Body of pancreas (tissue), 4 donors: Measurements from ENCODE around the gene FBL. TPM values are rescaled to one million over a fixed set of nuclear protein-coding genes. Genes with fewer than 3 reads are reported as not detected.

ENCODE experiments used
- ATAC-seq: fragments of 150-250 bp; one replicate; pipeline ENCODE4 v1.9.1; 2016
- DNase-seq, 4 donors: peaks; one replicate each; pipeline ENCODE4 v3.0.0-alpha.2; 2019
- H3K27ac ChIP-seq, 4 donors: fragments of 200-600 bp; sonication (generic); 1 replicate in 3 of 4; 2 replicates in 1 of 4; pipeline versions ENCODE4 v1.5.1 to v1.6.1; 2016 to 2019; ENCODE audit warnings: mild to moderate bottlenecking in 1 of 4, mixed read lengths in 1 of 4, moderate library complexity in 1 of 4
- H3K27me3 ChIP-seq, 2 donors: fragments of 200-600 bp; sonication (generic); one replicate each; pipeline ENCODE4 v1.6.0; 2016; ENCODE audit warnings: mild to moderate bottlenecking in 1 of 2
- H3K36me3 ChIP-seq, 2 donors: fragments of 200-600 bp; sonication (generic); replicated peaks in 1 of 2; 2 replicates each; pipeline ENCODE4 v1.5.1; 2016; ENCODE audit warnings: low read depth in 2 of 2; ENCODE audit not compliant: insufficient read depth in 1 of 2
- H3K4me1 ChIP-seq: fragments of 200-600 bp; sonication (generic); one replicate; pipeline ENCODE4 v1.6.0; 2016
- H3K4me3 ChIP-seq, 2 donors: fragments of 200-600 bp; sonication (generic); 1 replicate in 1 of 2; 2 replicates in 1 of 2; pipeline ENCODE4 v1.5.1; 2016 to 2019
- H3K9me3 ChIP-seq, 3 donors: fragments of 200-600 bp; sonication (generic); 1 replicate in 2 of 3; 2 replicates in 1 of 3; pipeline ENCODE4 v1.5.1; 2016
- POLR2A ChIP-seq, 3 donors: fragments of 450-650 bp; IDR thresholded peaks; one replicate each; pipeline ENCODE4 v1.6.1; 2016; ENCODE audit warnings: antibody characterized with exemption in 3 of 3, mild to moderate bottlenecking in 2 of 3
- intact Hi-C: fragments of 100-400 bp; cut with DNase I; formaldehyde crosslinking; loops from one replicate; pipeline ENCODE4 v1.15.1; 2023
- microRNA-seq, 2 donors: library from miRNA; unstranded; fragments of <30 nt; microRNA quantifications; one replicate each; pipeline ENCODE4, GENCODE V29; 2016; ENCODE audit warnings: borderline number of aligned reads in 2 of 2, borderline replicate concordance in 2 of 2
- small RNA-seq: library from RNA; depleted of rRNA; stranded (forward); fragments of <200 nt; gene quantifications from one replicate; pipeline ENCODE3, GENCODE V24; 2016
- total RNA-seq, 2 donors: library from RNA; depleted of rRNA; stranded (reverse); fragments of >200 nt; gene quantifications; one replicate each; pipeline ENCODE4 v1.1.0, GENCODE V29; 2016
- TF ChIP-seq, protein P1 (sequence below), 7 experiments: fragments of 450-650 bp in 4 of 7; fragments of 200-600 bp in 3 of 7; sonication (generic) in 3 of 7; IDR thresholded peaks; one replicate each; pipeline ENCODE4 v1.5.1; 2016 to 2019; ENCODE audit warnings: antibody characterized with exemption in 7 of 7

FBL gene
- total RNA-seq, 2 donors from 2014 or later, result 90.3 to 118 TPM

DNA sequence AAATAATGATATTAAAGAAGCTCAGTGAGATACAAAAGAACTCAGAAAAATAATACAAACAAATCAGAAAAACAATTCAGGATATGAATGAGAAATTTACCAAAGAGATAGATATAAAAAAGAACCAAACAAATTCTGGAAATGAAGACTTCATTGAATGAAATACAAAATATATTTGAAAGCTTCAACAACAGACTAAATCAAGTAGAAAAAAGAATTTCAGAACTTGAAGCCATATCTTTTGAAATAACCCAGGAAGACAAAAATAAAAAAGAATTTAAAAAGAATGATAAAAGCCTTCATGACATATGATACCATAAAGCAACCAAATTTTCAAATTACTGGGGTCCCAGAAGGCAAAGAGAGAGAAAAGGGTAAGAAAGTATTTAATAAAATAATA lies 57.9 kb downstream of the FBL start:
- no peak overlapping the region for H3K27ac ChIP-seq
- no peak for TF ChIP-seq POLR2A (IDR thresholded peaks at IDR 0.05)
- TF ChIP-seq, protein P1, sequence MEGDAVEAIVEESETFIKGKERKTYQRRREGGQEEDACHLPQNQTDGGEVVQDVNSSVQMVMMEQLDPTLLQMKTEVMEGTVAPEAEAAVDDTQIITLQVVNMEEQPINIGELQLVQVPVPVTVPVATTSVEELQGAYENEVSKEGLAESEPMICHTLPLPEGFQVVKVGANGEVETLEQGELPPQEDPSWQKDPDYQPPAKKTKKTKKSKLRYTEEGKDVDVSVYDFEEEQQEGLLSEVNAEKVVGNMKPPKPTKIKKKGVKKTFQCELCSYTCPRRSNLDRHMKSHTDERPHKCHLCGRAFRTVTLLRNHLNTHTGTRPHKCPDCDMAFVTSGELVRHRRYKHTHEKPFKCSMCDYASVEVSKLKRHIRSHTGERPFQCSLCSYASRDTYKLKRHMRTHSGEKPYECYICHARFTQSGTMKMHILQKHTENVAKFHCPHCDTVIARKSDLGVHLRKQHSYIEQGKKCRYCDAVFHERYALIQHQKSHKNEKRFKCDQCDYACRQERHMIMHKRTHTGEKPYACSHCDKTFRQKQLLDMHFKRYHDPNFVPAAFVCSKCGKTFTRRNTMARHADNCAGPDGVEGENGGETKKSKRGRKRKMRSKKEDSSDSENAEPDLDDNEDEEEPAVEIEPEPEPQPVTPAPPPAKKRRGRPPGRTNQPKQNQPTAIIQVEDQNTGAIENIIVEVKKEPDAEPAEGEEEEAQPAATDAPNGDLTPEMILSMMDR (IDR thresholded peaks at IDR 0.05), result no peak
- no peaks in the 10 kb centered on the region for H3K36me3 ChIP-seq
- no peaks in the 10 kb centered on the region for H3K4me1 ChIP-seq
- intact Hi-C loops, result no loop called here
- DNase-seq (no peak), ATAC-seq (no peak)
- no peak overlapping the region for H3K4me3 ChIP-seq
- no peaks in the 10 kb centered on the region for H3K27me3 ChIP-seq
- no peaks in the 10 kb centered on the region for H3K9me3 ChIP-seq

Small RNA genes within 50 kb of the gene (microRNA-seq; reads per million reads assigned to microRNA genes)
- 0 reads per million in 2 donors for gene MIR6719

Small RNA genes within 50 kb of the gene (small RNA-seq; reads per million reads assigned to genes)
- gene MIR6719, result not detected

Other genes starting within 250 kb of the FBL start
- gene LGALS13, start 243.9 kb downstream of the FBL start, total RNA-seq, result not detected
- not detected for gene LGALS16, start 190.5 kb downstream of the FBL start, total RNA-seq
- not detected for gene LGALS14, start 141.9 kb downstream of the FBL start, total RNA-seq
- not detected for gene CLC, start 108.3 kb downstream of the FBL start, total RNA-seq
- not detected for gene LEUTX, start 67.5 kb downstream of the FBL start, total RNA-seq
- 10 to 100 TPM; 11.9 to 21.1 TPM for gene DYRK1B, start 12.2 kb downstream of the FBL start, total RNA-seq
- gene FCGBP, start 88.3 kb upstream of the FBL start, total RNA-seq, result 10 to 100 TPM; 19.4 to 24.1 TPM
- gene PSMC4, start 124.8 kb upstream of the FBL start, total RNA-seq, result 10 to 100 TPM; 14.2 to 43.8 TPM
- 1 to 10 TPM in 1 of 2 donors, under 1 TPM in 1; 0.66 to 2.6 TPM for gene ZNF546, start 150.7 kb upstream of the FBL start, total RNA-seq
- 10 to 100 TPM in 1 of 2 donors, 1 to 10 TPM in 1; 8.3 to 12.5 TPM for gene ZNF780B, start 209.9 kb upstream of the FBL start, total RNA-seq
- 10 to 100 TPM in 1 of 2 donors, 1 to 10 TPM in 1; 3.3 to 18.9 TPM for gene ZNF780A, start 244.6 kb upstream of the FBL start, total RNA-seq